WTC11 (cell line): ENCODE measurements around the gene ZNRF1.

ENCODE experiments used
- AFF4 ChIP-seq: sonication (generic); formaldehyde crosslinking; IDR thresholded peaks from 2 replicates; pipeline ENCODE4 v1.8.1; 2023; ENCODE audit warnings: mild to moderate bottlenecking, missing genetic modification reagents, borderline replicate concordance
- CREB1 ChIP-seq: sonication (generic); formaldehyde crosslinking; IDR thresholded peaks from 2 replicates; pipeline ENCODE4 v1.8.0; 2023; ENCODE audit warnings: mild to moderate bottlenecking, missing genetic modification reagents
- CTCF ChIP-seq: fragments of 200-600 bp; IDR thresholded peaks from 2 replicates; pipeline ENCODE4 v1.8.0; 2022; ENCODE audit warnings: antibody characterized with exemption
- ESRRA ChIP-seq: sonication (generic); formaldehyde crosslinking; IDR thresholded peaks from 2 replicates; pipeline ENCODE4 v1.8.1; 2022; ENCODE audit warnings: mild to moderate bottlenecking, missing genetic modification reagents, borderline replicate concordance
- FOXP4 ChIP-seq: sonication (generic); formaldehyde crosslinking; IDR thresholded peaks from 2 replicates; pipeline ENCODE4 v1.8.0; 2022; ENCODE audit warnings: mild to moderate bottlenecking, missing genetic modification reagents
- MAX ChIP-seq: sonication (generic); formaldehyde crosslinking; IDR thresholded peaks from 2 replicates; pipeline ENCODE4 v1.8.0; 2022; ENCODE audit warnings: mild to moderate bottlenecking, missing genetic modification reagents
- NR2C2 ChIP-seq: sonication (generic); formaldehyde crosslinking; IDR thresholded peaks from 2 replicates; pipeline ENCODE4 v1.8.0; 2022; ENCODE audit warnings: mild to moderate bottlenecking, missing genetic modification reagents
- RELA ChIP-seq: sonication (generic); formaldehyde crosslinking; IDR thresholded peaks from 2 replicates; pipeline ENCODE4 v1.8.1; 2022; ENCODE audit warnings: missing genetic modification reagents, mild to moderate bottlenecking, borderline replicate concordance
- SP1 ChIP-seq: sonication (generic); formaldehyde crosslinking; conservative IDR thresholded peaks from 2 replicates; pipeline ENCODE4 v1.8.1; 2022; ENCODE audit warnings: missing genetic modification reagents
- ZBTB43 ChIP-seq: sonication (generic); formaldehyde crosslinking; IDR thresholded peaks from 2 replicates; pipeline ENCODE4 v1.8.1; 2023; ENCODE audit warnings: mild to moderate bottlenecking, missing genetic modification reagents
- ZNF263 ChIP-seq: sonication (generic); formaldehyde crosslinking; IDR thresholded peaks from 2 replicates; pipeline ENCODE4 v1.8.1; 2022; ENCODE audit warnings: low read depth, mild to moderate bottlenecking, moderate library complexity, missing genetic modification reagents

- TF ChIP-seq FOXP4 (CRISPR knock-in tag) = no peak
- TF ChIP-seq NR2C2 (CRISPR knock-in tag) = no peak
- no peak for TF ChIP-seq MAX (CRISPR knock-in tag)
- TF ChIP-seq CTCF = no peak
- no peak for TF ChIP-seq SP1 (CRISPR knock-in tag)
- TF ChIP-seq ZNF263 (CRISPR knock-in tag) = no peak
- no peak for TF ChIP-seq ESRRA (CRISPR knock-in tag)
- no peak for TF ChIP-seq AFF4 (CRISPR knock-in tag)
- no peak for TF ChIP-seq RELA
- no peak for TF ChIP-seq ZBTB43
- no peak for TF ChIP-seq CREB1
Observed at GRCh38 chr16:75086281-75086680, 87.5 kb downstream of the ZNRF1 start.
